ENCODE measurements around the gene TMEM163. TPM values are rescaled to one million over a fixed set of nuclear protein-coding genes. Genes with fewer than 3 reads are reported as not detected.

Gene TMEM163
- total and polyA plus RNA-seq, 2 of the 13 experiments (the other 11 are each of a cell fraction or from before 2014, with no cell fraction given), result 0.05 TPM; not detected in 1

DNA sequence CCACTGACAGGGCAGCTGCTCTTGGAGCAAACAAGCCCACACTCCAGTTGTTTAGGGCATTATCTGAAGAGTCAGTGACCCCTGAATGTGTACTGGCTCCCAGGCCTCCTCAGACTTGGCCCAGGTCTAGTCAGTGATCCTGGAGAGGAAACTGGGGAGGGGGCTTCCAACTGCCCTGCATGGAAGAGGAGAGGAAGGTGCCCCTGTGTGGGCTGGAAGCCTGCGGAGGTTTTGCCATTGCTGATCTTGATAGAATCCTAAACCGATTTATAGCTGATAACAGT is 267.5 kb downstream of the TMEM163 start:
- Histone ChIP-seq H3K36me3 (replicated peaks in 1 of 2; ENCODE audit: control insufficient read depth in 1 of 2, insufficient read depth in 2 of 2, low read length in 2 of 2) (peaks cover 39 to 61% of the 10 kb centered on the region in 2 experiments), H3K27ac (ENCODE audit: extremely low read length, insufficient read depth, low read length) (no peak overlapping the region), H3K27me3 (ENCODE audit: control insufficient read depth in 1 of 2, insufficient read depth in 2 of 2, low read length in 2 of 2) (no peaks in the 10 kb centered on the region), H3K9ac (ENCODE audit: insufficient read depth, low read depth, low read length) (no peak overlapping the region), H3K4me1 (ENCODE audit: insufficient read depth, low read length) (peaks cover 24% of the 10 kb centered on the region), H3K9me3 (ENCODE audit: low read length) (no peaks in the 10 kb centered on the region), H3K4me2 (ENCODE audit: low read depth, low read length) (no peak overlapping the region), H3K79me2 (ENCODE audit: insufficient read depth, low read length) (no peaks in the 10 kb centered on the region), H3K4me3 (replicated peaks in 1 of 3; ENCODE audit: insufficient read depth in 1 of 3, low read depth in 2 of 3, low read length in 3 of 3) (no peak overlapping the region), H4K20me1 (ENCODE audit: insufficient read depth, low read length) (peaks cover 3% of the 10 kb centered on the region; the same call in 1 of the 2 replicates), H2AFZ (ENCODE audit: low read length) (no peak overlapping the region)
- in situ Hi-C loops (cut with HindIII; ENCODE audit: extremely low pct_ligation_motif_present, low pct_unique_long_range_greater_than_20kb), result loop anchor here (10.0 kb wide), 2 partner anchors 326 to 566 kb away; no protein-coding TSS in a partner anchor
- TF ChIP-seq ZNF224 (CRISPR knock-in tag; IDR thresholded peaks at IDR 0.05) (0 out of 2 replicates have a peak, but pooled peaks have one; percentile 4), ZNF260 (CRISPR knock-in tag; IDR thresholded peaks at IDR 0.05; ENCODE audit: borderline replicate concordance, low read depth) (no peak), SPEN (CRISPR knock-in tag; IDR thresholded peaks at IDR 0.05; ENCODE audit: low read depth) (0 out of 2 replicates have a peak, but pooled peaks have one; percentile 16)
- WGBS (ENCODE audit: low lambda C conversion rate), result 79% methylated on average over 2 of the region's 2 CpGs
- ChIA-PET CTCF (ENCODE audit: low intra/inter-chr PET ratio, low total read pairs) (interaction anchor here (0.7 to 3.0 kb wide), 13 partner anchors 19 to 565 kb away, joined by 3 to 52 read pairs (median 8); no protein-coding TSS in a partner anchor), POLR2A (interaction anchor here (0.6 to 4.3 kb wide), 3 partner anchors 24 to 75 kb away, joined by 3 to 26 read pairs (median 5); no protein-coding TSS in a partner anchor)
- no peak for DNase-seq (ENCODE audit: low spot score)
- intact Hi-C loops (cut with micrococcal nuclease; ENCODE audit: unreplicated experiment), result loop anchor here (1.0 to 2.0 kb wide), 6 partner anchors 18 to 565 kb away; no protein-coding TSS in a partner anchor
- BruUV-seq (replicated peaks), result no TSS peak
- FAIRE-seq, result no peak
- ATAC-seq, result no peak

- CTCF ChIA-PET (ENCODE audit: low intra/inter-chr PET ratio, low total read pairs), result interaction anchor here (1.2 to 3.0 kb wide), 12 partner anchors 17 to 564 kb away, joined by 3 to 52 read pairs (median 8); no protein-coding TSS in a partner anchor
- H3K4me2 ChIP-seq (ENCODE audit: low read depth, low read length), result no peak overlapping the region
- FAIRE-seq, result no peak
- TF ChIP-seq, protein P1, sequence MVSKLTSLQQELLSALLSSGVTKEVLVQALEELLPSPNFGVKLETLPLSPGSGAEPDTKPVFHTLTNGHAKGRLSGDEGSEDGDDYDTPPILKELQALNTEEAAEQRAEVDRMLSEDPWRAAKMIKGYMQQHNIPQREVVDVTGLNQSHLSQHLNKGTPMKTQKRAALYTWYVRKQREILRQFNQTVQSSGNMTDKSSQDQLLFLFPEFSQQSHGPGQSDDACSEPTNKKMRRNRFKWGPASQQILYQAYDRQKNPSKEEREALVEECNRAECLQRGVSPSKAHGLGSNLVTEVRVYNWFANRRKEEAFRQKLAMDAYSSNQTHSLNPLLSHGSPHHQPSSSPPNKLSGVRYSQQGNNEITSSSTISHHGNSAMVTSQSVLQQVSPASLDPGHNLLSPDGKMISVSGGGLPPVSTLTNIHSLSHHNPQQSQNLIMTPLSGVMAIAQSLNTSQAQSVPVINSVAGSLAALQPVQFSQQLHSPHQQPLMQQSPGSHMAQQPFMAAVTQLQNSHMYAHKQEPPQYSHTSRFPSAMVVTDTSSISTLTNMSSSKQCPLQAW (CRISPR knock-in tag; IDR thresholded peaks at IDR 0.05), result no peak
- TF ChIP-seq JUNB (CRISPR knock-in tag; IDR thresholded peaks at IDR 0.05; ENCODE audit: borderline replicate concordance) (no peak), AGO2 (optimal IDR thresholded peaks at IDR 0.05; ENCODE audit: low read depth, low read length) (peak; percentile 49), ZNF777 (CRISPR knock-in tag; IDR thresholded peaks at IDR 0.05) (no peak), KAT8 (CRISPR knock-in tag; IDR thresholded peaks at IDR 0.05) (no peak), HINFP (CRISPR knock-in tag; IDR thresholded peaks at IDR 0.05; ENCODE audit: low read depth) (no peak), SMYD3 (CRISPR knock-in tag; IDR thresholded peaks at IDR 0.05) (no peak), ZNF10 (CRISPR knock-in tag; IDR thresholded peaks at IDR 0.05; ENCODE audit: borderline replicate concordance, low read depth) (no peak), ZNF780A (CRISPR knock-in tag; IDR thresholded peaks at IDR 0.05) (no peak), ZNF720 (CRISPR knock-in tag; IDR thresholded peaks at IDR 0.05) (no peak), ZNF816 (CRISPR knock-in tag; IDR thresholded peaks at IDR 0.05; ENCODE audit: borderline replicate concordance) (0 out of 2 replicates have a peak, but pooled peaks have one; percentile 53)
Measured at GRCh38 chr2:134449751-134450513, 268.9 kb downstream of the TMEM163 start.

More at GRCh38 chr2:134449751-134450513, 268.9 kb downstream of the TMEM163 start:
- peaks cover 24% of the 10 kb centered on the region for H3K4me1 ChIP-seq (ENCODE audit: insufficient read depth, low read length)
- peak overlapping the region; percentile 11 for H3K27ac ChIP-seq (ENCODE audit: extremely low read length, insufficient read depth, low read length)
- DNase-seq (ENCODE audit: low spot score) (no peak), ATAC-seq (peak; percentile 9)
- no peak overlapping the region for H3K9ac ChIP-seq (ENCODE audit: insufficient read depth, low read depth, low read length)
- H3K27me3 ChIP-seq (ENCODE audit: control insufficient read depth in 1 of 2, insufficient read depth in 2 of 2, low read length in 2 of 2), result no peaks in the 10 kb centered on the region
- POLR2A ChIA-PET, result interaction anchor here (0.6 to 4.3 kb wide), 2 partner anchors 18 to 38 kb away, joined by 5 to 26 read pairs; no protein-coding TSS in a partner anchor
- H3K4me3 ChIP-seq (replicated peaks in 1 of 3; ENCODE audit: insufficient read depth in 1 of 3, low read depth in 2 of 3, low read length in 3 of 3), result no peak overlapping the region
- in situ Hi-C loops (cut with HindIII; ENCODE audit: extremely low pct_ligation_motif_present, low pct_unique_long_range_greater_than_20kb), result loop anchor here (10.0 kb wide), 2 partner anchors 325 to 565 kb away; no protein-coding TSS in a partner anchor
- H4K20me1 ChIP-seq (ENCODE audit: insufficient read depth, low read length), result peaks cover 3% of the 10 kb centered on the region; the same call in 1 of the 2 replicates
- peaks cover 3% of the 10 kb centered on the region for H3K79me2 ChIP-seq (ENCODE audit: insufficient read depth, low read length)
- intact Hi-C loops (cut with micrococcal nuclease; ENCODE audit: unreplicated experiment), result loop anchor here (2.0 kb wide), 1 partner anchor 17 kb away; no protein-coding TSS in a partner anchor
- 96% methylated on average over 14 of the region's 15 CpGs for WGBS (ENCODE audit: low lambda C conversion rate)
- no TSS peak for BruUV-seq (replicated peaks)
- no peak overlapping the region for H2AFZ ChIP-seq (ENCODE audit: low read length)
- H3K9me3 ChIP-seq (ENCODE audit: low read length), result no peaks in the 10 kb centered on the region
- peaks cover 48 to 72% of the 10 kb centered on the region in 2 experiments for H3K36me3 ChIP-seq (replicated peaks in 1 of 2; ENCODE audit: control insufficient read depth in 1 of 2, insufficient read depth in 2 of 2, low read length in 2 of 2)

All from HepG2 (cell line).